SKM-1 treated with dmso at 0.1 percent for 144 hours (cell line): Measurements from ENCODE around the gene CEP112.
"Not testable (repeated sequence)": the region's sequence is repeated elsewhere in the genome, so short reads cannot be mapped to it uniquely, and the experiment has no call there.

Experiments used
- DNase-seq: peaks from one replicate; lab custom pipeline; 2025; ENCODE audit not compliant: unreplicated experiment; lab: John Stamatoyannopoulos, UW

Gene CEP112

GRCh38 chr17:65790241-65790640, 401.7 kb downstream of the CEP112 start:
- no peak for DNase-seq

DNA sequence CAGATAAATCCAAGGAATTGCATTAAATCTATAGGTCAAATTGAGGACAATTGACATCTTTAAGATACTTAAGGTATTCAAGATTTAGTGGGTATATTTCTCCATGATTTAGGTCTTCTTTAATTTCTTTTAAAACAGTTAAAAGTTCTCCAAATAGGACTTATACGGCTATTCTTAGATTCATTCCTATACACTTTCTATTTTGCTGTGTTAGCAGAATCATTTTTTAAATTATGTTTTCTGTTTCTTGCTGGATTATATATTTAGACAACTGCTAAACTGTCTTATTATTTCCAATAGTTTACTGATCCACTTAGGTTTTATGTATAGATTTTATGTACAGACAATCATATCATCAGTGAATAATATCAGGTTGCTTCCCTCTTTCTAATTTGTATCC, 404.4 kb downstream of the CEP112 start:
- DNase-seq = no peak

DNA sequence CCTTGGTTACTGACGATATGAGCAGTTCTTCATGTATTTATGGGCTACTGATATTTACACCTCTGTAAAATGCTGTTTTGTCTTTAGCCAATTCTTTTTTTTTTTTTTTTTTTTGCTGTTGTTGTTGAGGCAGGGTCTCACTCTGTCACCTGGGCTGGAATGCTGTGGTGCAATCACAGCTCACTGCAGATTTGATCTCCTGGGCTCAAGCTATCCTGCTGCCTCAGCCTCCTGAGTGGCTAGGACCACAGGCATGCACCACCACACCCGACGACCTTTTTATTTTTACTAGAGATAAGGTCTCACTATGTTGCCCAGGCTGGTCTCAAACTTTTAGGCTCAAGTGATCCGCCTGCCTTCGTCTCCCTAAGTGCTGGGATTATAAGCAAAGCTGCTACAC, 405.5 kb downstream of the CEP112 start:
- no peak for DNase-seq

GRCh38 chr17:65785109-65785508, 406.8 kb downstream of the CEP112 start:
- DNase-seq = no peak

GRCh38 chr17:65783845-65784334, 408.0 kb downstream of the CEP112 start:
- no peak for DNase-seq

DNA sequence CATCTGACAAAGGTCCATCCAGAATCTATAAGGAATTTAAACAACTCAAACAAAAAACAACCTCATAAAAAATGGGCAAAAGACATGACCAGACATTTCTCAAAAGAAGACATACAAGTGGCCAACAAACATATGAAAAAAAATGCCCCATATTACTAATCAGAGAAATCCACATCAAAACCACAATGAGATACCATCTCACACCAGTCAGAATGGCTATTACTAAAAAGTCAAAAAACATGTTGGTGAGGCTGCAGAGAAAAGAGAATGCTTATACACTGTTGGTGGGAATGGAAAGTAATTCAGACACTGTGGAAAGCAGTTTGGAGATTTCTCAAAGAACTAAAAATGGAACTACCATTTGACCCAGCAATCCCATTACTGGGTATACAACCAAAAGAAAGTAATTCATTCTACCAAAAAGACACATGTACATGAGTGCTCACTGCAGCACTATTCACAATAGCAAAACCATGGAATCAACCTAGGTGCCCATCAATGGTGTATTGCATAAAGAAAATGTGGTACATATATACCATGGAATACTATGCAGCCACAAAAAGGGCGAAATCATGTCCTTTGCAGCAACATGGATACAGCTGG, 409.7 kb downstream of the CEP112 start:
- not testable (repeated sequence) for DNase-seq

GRCh38 chr17:65780111-65780510, 411.8 kb downstream of the CEP112 start:
- no peak for DNase-seq

- DNase-seq = no peak
Measured at GRCh38 chr17:65776890-65777289, 415.0 kb downstream of the CEP112 start.

DNA sequence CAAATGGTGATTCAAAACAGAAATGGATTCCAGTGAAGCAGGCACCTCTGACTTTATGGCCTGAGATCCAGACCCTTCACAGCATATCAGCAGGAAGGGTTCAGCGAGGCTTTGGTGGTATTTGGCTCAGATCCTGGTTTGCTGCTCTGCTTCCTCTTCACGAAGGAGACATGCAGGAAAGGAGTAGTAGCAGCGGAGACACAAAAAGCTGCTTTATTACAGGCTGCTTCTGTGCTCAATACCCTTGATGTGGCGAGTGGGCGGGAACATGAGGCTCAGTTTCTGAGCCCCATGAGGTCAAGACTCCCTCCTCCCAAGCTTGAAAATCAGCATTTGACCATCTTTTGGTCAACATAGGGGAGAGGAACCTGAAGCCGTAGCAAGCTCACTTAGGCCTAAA, 417.1 kb downstream of the CEP112 start:
- no peak for DNase-seq

GRCh38 chr17:65772989-65773388, 418.9 kb downstream of the CEP112 start:
- DNase-seq = no peak

GRCh38 chr17:65771704-65772103, 420.2 kb downstream of the CEP112 start:
- no peak for DNase-seq

DNA sequence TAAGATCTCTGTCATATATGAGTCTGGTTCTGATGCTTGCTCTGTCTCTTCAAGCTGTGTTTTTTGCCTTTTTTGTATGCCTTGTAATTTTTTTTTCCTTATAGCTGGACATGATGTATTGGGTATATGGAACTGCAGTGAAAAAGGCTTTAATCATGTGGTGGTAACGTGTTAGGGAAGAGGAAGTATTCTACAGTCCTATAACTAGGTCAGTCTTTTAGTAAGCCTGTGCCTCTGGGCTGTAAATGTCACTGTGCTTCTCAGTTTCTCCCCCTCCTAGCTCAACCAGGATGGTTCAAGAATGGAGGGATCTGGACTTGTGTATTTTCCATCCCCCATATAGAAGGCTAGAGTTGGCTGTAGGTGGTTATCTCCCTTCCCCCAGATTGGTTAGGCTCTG, 428.1 kb downstream of the CEP112 start:
- DNase-seq = peak; percentile 12

DNA sequence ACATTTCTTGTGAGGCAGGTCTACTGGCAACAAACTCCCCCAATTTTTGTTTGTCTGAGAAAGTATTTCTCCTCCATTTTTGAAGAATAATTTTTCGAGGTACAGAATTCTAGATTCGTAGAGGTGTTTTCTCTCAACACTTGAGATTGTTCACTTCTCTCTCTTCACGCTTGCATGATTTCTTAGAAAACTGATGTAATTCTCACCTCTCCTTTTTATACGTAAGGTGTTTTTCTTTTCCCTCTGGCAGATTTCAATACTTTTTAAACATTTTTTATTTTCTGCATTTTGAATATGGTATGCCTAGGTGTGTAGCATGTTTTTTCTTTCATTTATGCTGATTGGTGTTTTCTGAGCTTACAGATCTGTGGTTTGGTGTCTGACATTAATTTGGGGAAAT, 429.0 kb downstream of the CEP112 start:
- DNase-seq = no peak

- no peak for DNase-seq
Measured at GRCh38 chr17:65759532-65759931, 432.4 kb downstream of the CEP112 start.

GRCh38 chr17:65756760-65757159, 435.2 kb downstream of the CEP112 start:
- no peak for DNase-seq

- DNase-seq = no peak
Measured at GRCh38 chr17:65755799-65756198, 436.1 kb downstream of the CEP112 start.

DNA sequence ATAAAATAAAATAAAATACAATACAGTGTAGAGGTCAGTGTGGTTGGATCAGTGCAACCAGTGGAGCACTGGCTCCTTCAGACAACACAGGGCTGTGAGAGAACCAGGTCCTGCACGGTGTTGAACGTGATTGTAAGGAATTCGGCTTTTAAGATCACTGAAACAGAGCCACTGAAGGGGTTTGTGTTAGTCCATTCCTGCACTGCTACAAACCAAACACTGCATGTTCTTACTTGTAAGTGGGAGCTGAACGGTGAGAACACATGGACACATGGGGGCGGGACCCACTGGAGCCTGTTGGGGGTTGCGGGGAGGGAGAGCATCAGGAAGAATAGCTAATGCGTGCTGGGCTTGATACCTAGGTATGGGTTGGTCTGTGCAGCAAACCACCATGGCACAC, 437.3 kb downstream of the CEP112 start:
- no peak for DNase-seq

GRCh38 chr17:65754081-65754480, 437.9 kb downstream of the CEP112 start:
- no peak for DNase-seq

DNA sequence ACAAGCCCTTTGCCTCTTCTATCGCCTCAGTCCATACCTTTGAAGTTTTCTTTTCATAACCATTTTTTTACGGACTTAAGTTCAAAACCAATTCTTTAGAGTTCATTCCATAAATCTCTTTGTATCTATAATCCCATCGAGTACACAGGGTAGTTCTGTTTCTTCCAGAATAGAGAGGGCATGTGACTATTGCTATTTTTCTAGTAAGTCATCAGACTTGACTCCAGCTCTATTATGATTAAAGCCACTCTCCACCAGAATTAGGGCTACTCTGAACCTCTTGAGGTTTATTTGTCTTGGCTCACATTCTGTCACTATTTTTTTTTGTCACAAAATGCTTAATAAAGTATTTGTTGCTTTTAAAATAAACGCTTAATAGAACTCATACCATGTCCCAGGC, 438.6 kb downstream of the CEP112 start:
- DNase-seq = no peak

- no peak for DNase-seq
Measured at GRCh38 chr17:65751263-65751662, 440.7 kb downstream of the CEP112 start.

- DNase-seq = no peak
Measured at GRCh38 chr17:65750631-65751115, 441.3 kb downstream of the CEP112 start.

- no peak for DNase-seq
Measured at GRCh38 chr17:65750166-65750565, 441.8 kb downstream of the CEP112 start.

- DNase-seq = no peak
Measured at GRCh38 chr17:65749479-65749878, 442.5 kb downstream of the CEP112 start.
